Common myeloid progenitor, CD34-positive (primary cell): Measurements from ENCODE around the gene SNRPD1. TPM values are rescaled to one million over a fixed set of nuclear protein-coding genes. Genes with fewer than 3 reads are reported as not detected.
A peak's percentile ranks its signal among the peaks of the same experiment; 100 is the strongest.
"Not testable (repeated sequence)": the region's sequence is repeated elsewhere in the genome, so short reads cannot be mapped to it uniquely, and the experiment has no call there.

Experiments used
- CTCF ChIA-PET: fragments of 350-600 bp; sonication (Branson Sonifier 250); formaldehyde crosslinking; loops from one replicate; lab custom pipeline; 2021; ENCODE audit warnings: antibody characterized with exemption; lab: Charles Lee
- POLR2A ChIA-PET: fragments of 350-600 bp; sonication (Branson Sonifier 250); formaldehyde crosslinking; loops from one replicate; lab custom pipeline; 2021; ENCODE audit warnings: antibody characterized with exemption; lab: Charles Lee
- DNase-seq, 3 donors: peaks; one replicate each; pipeline versions ENCODE4 v3.0.0 to v3.0.0-alpha.2; 2013
- H3K27ac ChIP-seq, 2 experiments: 1 replicate in 1 of 2; 2 replicates in 1 of 2; pipeline ENCODE4 v1.7.0; 2013; ENCODE audit warnings: inconsistent platforms in 2 of 2, low read length in 2 of 2, mild to moderate bottlenecking in 2 of 2, low read depth in 1 of 2, moderate library complexity in 1 of 2; ENCODE audit not compliant: severe bottlenecking in 2 of 2, insufficient read depth in 1 of 2, poor library complexity in 1 of 2
- H3K27me3 ChIP-seq, 5 experiments: replicated peaks in 2 of 5; 1 replicate in 3 of 5; 2 replicates in 2 of 5; pipeline versions ENCODE4 v1.6.1 to v1.7.0; 2013; ENCODE audit warnings: low read length in 4 of 5, mild to moderate bottlenecking in 2 of 5, moderate library complexity in 2 of 5, inconsistent platforms in 1 of 5; ENCODE audit not compliant: insufficient read depth in 5 of 5, control insufficient read depth in 4 of 5
- H3K36me3 ChIP-seq, 4 experiments: 1 replicate in 2 of 4; 2 replicates in 2 of 4; pipeline versions ENCODE4 v1.6.1 to v1.7.0; 2013; ENCODE audit warnings: low read length in 3 of 4, control low read depth in 1 of 4, mild to moderate bottlenecking in 1 of 4; ENCODE audit not compliant: control insufficient read depth in 4 of 4, insufficient read depth in 4 of 4
- H3K4me1 ChIP-seq, 4 experiments: 1 replicate in 3 of 4; 2 replicates in 1 of 4; pipeline versions ENCODE4 v1.6.1 to v1.7.1; 2013; ENCODE audit warnings: low read length in 3 of 4, mild to moderate bottlenecking in 3 of 4, control low read depth in 1 of 4, inconsistent platforms in 1 of 4, moderate library complexity in 1 of 4; ENCODE audit not compliant: control insufficient read depth in 4 of 4, insufficient read depth in 4 of 4; ENCODE audit errors: control extremely low read depth in 1 of 4
- H3K4me3 ChIP-seq, 7 experiments: 1 replicate in 4 of 7; 2 replicates in 3 of 7; pipeline versions ENCODE4 v1.5.1 to v1.7.0; 2013; ENCODE audit warnings: mild to moderate bottlenecking in 7 of 7, low read length in 6 of 7, moderate library complexity in 6 of 7, inconsistent platforms in 2 of 7, low read depth in 2 of 7, control low read depth in 1 of 7; ENCODE audit not compliant: insufficient read depth in 4 of 7, control insufficient read depth in 1 of 7; ENCODE audit errors: extremely low read depth in 1 of 7
- H3K9me3 ChIP-seq, 5 experiments: 1 replicate in 4 of 5; 2 replicates in 1 of 5; pipeline versions ENCODE4 v1.6.1 to v1.7.1; 2013; ENCODE audit warnings: low read length in 4 of 5, mild to moderate bottlenecking in 2 of 5, inconsistent platforms in 1 of 5, low read depth in 1 of 5, moderate library complexity in 1 of 5; ENCODE audit not compliant: control insufficient read depth in 4 of 5, insufficient read depth in 2 of 5; ENCODE audit errors: control extremely low read depth in 1 of 5
- WGBS: methylation state at CpG from one replicate; pipeline ENCODE4 v1.1.5; 2013; ENCODE audit not compliant: insufficient coverage; 5-methylcytosine and 5-hydroxymethylcytosine counted together
- polyA plus RNA-seq: library from polyadenylated mRNA; unstranded; fragments of 120-200 nt; gene quantifications from one replicate; pipeline ENCODE4 v1.2.1, GENCODE V29; 2013

The SNRPD1 gene
- polyA plus RNA-seq, result 123 TPM

GRCh38 chr18:21612125-21613039 lies at the start of gene SNRPD1:
Gene SNRPD1 (plus strand): TSS chr18:21612314. CDS start chr18:21612430, 116 bp downstream.
- Histone ChIP-seq H3K27me3 (no peaks in the 10 kb centered on the region), H3K36me3 (peaks cover 5 to 22% (median 10%) of the 10 kb centered on the region in 4 experiments), H3K4me3 (peak within 1 kb of the TSS; percentile 51 to 98 (median 83)), H3K27ac (peak within 1 kb of the TSS; percentile 64 to 90), H3K4me1 (peaks cover 2 to 20% (median 9%) of the 10 kb centered on the region in 4 experiments), H3K9me3 (no peaks in the 10 kb centered on the region)
- under 1% methylated on average over 51 of the region's 59 CpGs for WGBS
- POLR2A ChIA-PET, result interaction anchor here (3.1 kb wide), 1 partner anchor 11 kb away, joined by 12 read pairs; the partner anchor contains the start of gene ESCO1
- CTCF ChIA-PET, result interaction anchor here (0.8 to 4.6 kb wide), 12 partner anchors 9 to 135 kb away, joined by 3 to 51 read pairs (median 4); partner anchors contain the start of genes ABHD3 and ESCO1
- DNase-seq, result peak; percentile 88 to 93 (median 93)

GRCh38 chr18:21571772-21572171 lies 40.3 kb upstream of the SNRPD1 start:
- Histone ChIP-seq H3K27ac (no peak overlapping the region), H3K36me3 (peaks cover 13 to 67% (median 43%) of the 10 kb centered on the region in 4 experiments), H3K4me3 (no peak overlapping the region), H3K27me3 (no peaks in the 10 kb centered on the region), H3K4me1 (no peaks in the 10 kb centered on the region), H3K9me3 (no peaks in the 10 kb centered on the region)
- ChIA-PET CTCF (no interaction called here), POLR2A (no interaction called here)
- no peak for DNase-seq

- no peaks in the 10 kb centered on the region for H3K27me3 ChIP-seq
- ChIA-PET POLR2A (no interaction called here), CTCF (interaction anchor here (1.3 kb wide), 1 partner anchor 9 kb away, joined by 3 read pairs; no protein-coding TSS in a partner anchor)
- no CpG with 5 or more reads among the region's 4 CpGs for WGBS
- H3K4me1 ChIP-seq, result no peaks in the 10 kb centered on the region
- H3K4me3 ChIP-seq, result no peak overlapping the region
- H3K9me3 ChIP-seq, result no peaks in the 10 kb centered on the region
- H3K36me3 ChIP-seq, result peaks cover 14 to 48% (median 33%) of the 10 kb centered on the region in 4 experiments
- no peak overlapping the region for H3K27ac ChIP-seq
- no peak for DNase-seq
Observed at GRCh38 chr18:21575656-21576055, 36.5 kb upstream of the SNRPD1 start.

- WGBS, result 97% methylated on average over 5 of the region's 5 CpGs
- H3K27me3 ChIP-seq, result no peaks in the 10 kb centered on the region
- peaks cover 0 to 4% (median 0%) of the 10 kb centered on the region in 5 experiments for H3K9me3 ChIP-seq
- POLR2A ChIA-PET, result interaction anchor here (0.6 kb wide), 1 partner anchor 1674 kb away, joined by 5 read pairs; no protein-coding TSS in a partner anchor
- CTCF ChIA-PET, result no interaction called here
- H3K27ac ChIP-seq, result no peak overlapping the region
- H3K4me1 ChIP-seq, result no peaks in the 10 kb centered on the region
- peaks cover 0 to 4% (median 2%) of the 10 kb centered on the region in 4 experiments for H3K36me3 ChIP-seq
- no peak for DNase-seq
- H3K4me3 ChIP-seq, result no peak overlapping the region
Observed at GRCh38 chr18:21584391-21584790, 27.7 kb upstream of the SNRPD1 start.

- H3K4me3 ChIP-seq, H3K27ac ChIP-seq, H3K9me3 ChIP-seq, H3K4me1 ChIP-seq, POLR2A ChIA-PET, DNase-seq, H3K27me3 ChIP-seq, CTCF ChIA-PET: not testable (repeated sequence)
- peaks cover 0 to 12% (median 2%) of the 10 kb centered on the region in 4 experiments for H3K36me3 ChIP-seq
- WGBS, result 97% methylated on average over 6 of the region's 33 CpGs
Observed at GRCh38 chr18:21592361-21592760, 19.8 kb upstream of the SNRPD1 start.

- ChIA-PET POLR2A (no interaction called here), CTCF (interaction anchor here (0.6 to 1.1 kb wide), 3 partner anchors 16 to 33 kb away, joined by 3 read pairs; no protein-coding TSS in a partner anchor)
- Histone ChIP-seq H3K4me1 (peaks cover 1 to 12% (median 4%) of the 10 kb centered on the region in 4 experiments), H3K27me3 (no peaks in the 10 kb centered on the region), H3K4me3 (no peak overlapping the region), H3K27ac (no peak overlapping the region), H3K9me3 (peaks cover 0 to 7% (median 0%) of the 10 kb centered on the region in 5 experiments), H3K36me3 (peaks cover 0 to 12% (median 2%) of the 10 kb centered on the region in 4 experiments)
- peak in 2 of 3 donors; percentile 19 to 22 for DNase-seq
- WGBS, result 96% methylated on average over 3 of the region's 7 CpGs
Observed at GRCh38 chr18:21593540-21594257, 18.4 kb upstream of the SNRPD1 start.
